ENCODE measurements around the gene CCNE1.

DNA sequence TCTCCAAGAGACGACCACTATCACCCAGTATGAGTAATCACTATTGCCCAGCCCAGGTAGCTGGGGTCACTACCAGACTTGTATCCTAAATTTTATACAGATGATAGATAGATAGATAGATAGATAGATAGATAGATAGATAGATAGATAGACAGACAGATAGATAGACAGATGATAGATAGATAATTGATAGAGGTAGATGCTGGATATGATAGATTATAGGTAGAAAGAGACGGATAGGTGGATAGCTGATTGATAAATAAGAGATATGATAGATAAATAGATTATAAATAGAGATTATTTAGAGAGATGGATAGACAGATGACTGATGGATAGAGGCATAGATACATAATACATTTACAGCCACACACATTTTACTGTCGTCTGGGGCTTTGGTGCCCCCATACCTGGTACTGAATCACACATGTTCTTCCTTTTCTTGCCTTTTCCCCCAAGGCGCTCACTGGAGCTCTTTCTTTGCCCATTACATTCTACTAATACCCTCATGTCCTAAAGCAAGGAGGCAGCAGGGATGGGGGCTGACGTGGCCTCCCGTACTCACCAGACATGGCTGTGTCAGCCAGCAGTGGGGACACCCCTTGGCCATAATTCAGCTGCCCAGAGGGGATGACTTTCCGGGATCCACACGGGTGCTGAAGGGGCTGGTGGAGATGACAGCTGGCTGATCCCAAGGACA lies 44.6 kb upstream of the CCNE1 start:
- TF ChIP-seq POLR2A (IDR thresholded peaks at IDR 0.05; ENCODE audit: low read depth, low read length) (no peak), POLR2AphosphoS5 (IDR thresholded peaks at IDR 0.05; ENCODE audit: low read depth, low read length) (no peak)

Measured in GM12891 (cell line).